ENCODE results near the gene MED28. TPM values are rescaled to one million over a fixed set of nuclear protein-coding genes. Genes with fewer than 3 reads are reported as not detected.

Gene MED28
- total RNA-seq, 1 donor from 2014 or later, result 98.0 TPM

DNA sequence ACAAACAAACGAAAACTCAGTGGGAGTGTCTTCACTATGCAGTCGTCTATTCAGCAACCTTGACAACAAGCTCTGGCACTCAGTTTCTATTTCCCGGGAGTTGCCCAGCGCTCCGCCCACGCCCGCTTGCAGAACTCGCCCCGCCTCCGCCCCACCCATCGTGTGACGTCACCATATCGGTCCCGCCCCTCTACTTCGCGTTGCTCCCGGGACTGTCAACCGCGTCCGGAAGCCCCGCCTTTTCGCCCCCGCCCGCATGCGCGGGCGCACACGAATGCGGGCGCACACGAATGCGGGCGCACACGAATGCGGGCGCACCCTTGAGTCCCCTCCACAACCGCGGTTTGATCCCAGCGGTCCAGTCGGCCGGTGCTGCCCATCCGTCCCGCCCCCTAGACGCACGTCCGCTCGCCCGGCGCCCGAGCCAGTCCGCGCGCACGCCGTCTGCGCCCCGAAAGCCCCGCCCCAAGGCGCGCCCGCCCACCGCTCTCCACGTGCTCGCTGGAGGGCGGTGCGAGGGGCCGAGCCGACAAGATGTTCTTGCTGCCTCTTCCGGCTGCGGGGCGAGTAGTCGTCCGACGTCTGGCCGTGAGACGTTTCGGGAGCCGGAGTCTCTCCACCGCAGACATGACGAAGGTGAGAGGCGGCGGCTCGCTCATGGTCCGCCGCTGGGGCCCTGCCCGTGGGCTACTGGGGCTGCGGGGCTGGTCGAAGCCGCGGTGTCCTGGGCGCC, 37.3 kb upstream of the MED28 start, which contains the start of gene LAP3:
TSS of gene LAP3 (plus strand) at position 267 of the 733 bp plus-strand sequence. CDS start at position 535, 268 bp downstream.
- Mint-ChIP-seq H3K4me1 (ENCODE audit: unreplicated experiment) (peaks cover 37% of the 10 kb centered on the region), H3K4me3 (ENCODE audit: unreplicated experiment) (peak within 1 kb of the TSS; percentile 94), H3K27ac (ENCODE audit: unreplicated experiment) (peak within 1 kb of the TSS; percentile 85), H3K27me3 (ENCODE audit: unreplicated experiment) (peaks cover 3% of the 10 kb centered on the region), H3K36me3 (ENCODE audit: low read depth, unreplicated experiment) (peaks cover 4% of the 10 kb centered on the region), H3K9me3 (ENCODE audit: unreplicated experiment) (no peaks in the 10 kb centered on the region)
- TF ChIP-seq, protein P1, sequence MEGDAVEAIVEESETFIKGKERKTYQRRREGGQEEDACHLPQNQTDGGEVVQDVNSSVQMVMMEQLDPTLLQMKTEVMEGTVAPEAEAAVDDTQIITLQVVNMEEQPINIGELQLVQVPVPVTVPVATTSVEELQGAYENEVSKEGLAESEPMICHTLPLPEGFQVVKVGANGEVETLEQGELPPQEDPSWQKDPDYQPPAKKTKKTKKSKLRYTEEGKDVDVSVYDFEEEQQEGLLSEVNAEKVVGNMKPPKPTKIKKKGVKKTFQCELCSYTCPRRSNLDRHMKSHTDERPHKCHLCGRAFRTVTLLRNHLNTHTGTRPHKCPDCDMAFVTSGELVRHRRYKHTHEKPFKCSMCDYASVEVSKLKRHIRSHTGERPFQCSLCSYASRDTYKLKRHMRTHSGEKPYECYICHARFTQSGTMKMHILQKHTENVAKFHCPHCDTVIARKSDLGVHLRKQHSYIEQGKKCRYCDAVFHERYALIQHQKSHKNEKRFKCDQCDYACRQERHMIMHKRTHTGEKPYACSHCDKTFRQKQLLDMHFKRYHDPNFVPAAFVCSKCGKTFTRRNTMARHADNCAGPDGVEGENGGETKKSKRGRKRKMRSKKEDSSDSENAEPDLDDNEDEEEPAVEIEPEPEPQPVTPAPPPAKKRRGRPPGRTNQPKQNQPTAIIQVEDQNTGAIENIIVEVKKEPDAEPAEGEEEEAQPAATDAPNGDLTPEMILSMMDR (IDR thresholded peaks at IDR 0.05; ENCODE audit: unreplicated experiment), result no peak
- DNase-seq (ENCODE audit: low spot score), result peak; percentile 98

- Mint-ChIP-seq H3K27ac (ENCODE audit: unreplicated experiment) (no peak overlapping the region), H3K27me3 (ENCODE audit: unreplicated experiment) (peaks cover 3% of the 10 kb centered on the region), H3K36me3 (ENCODE audit: low read depth, unreplicated experiment) (peaks cover 4% of the 10 kb centered on the region), H3K9me3 (ENCODE audit: unreplicated experiment) (no peaks in the 10 kb centered on the region), H3K4me1 (ENCODE audit: unreplicated experiment) (peaks cover 37% of the 10 kb centered on the region), H3K4me3 (ENCODE audit: unreplicated experiment) (peak overlapping the region; percentile 94)
- DNase-seq (ENCODE audit: low spot score), result peak; percentile 43
- TF ChIP-seq, protein P1 (IDR thresholded peaks at IDR 0.05; ENCODE audit: unreplicated experiment), result no peak
Observed at GRCh38 chr4:17577665-17578481, 36.6 kb upstream of the MED28 start.

GRCh38 chr4:17578482-17578891, 36.0 kb upstream of the MED28 start:
- TF ChIP-seq, protein P1 (IDR thresholded peaks at IDR 0.05; ENCODE audit: unreplicated experiment), result no peak
- H3K9me3 Mint-ChIP-seq (ENCODE audit: unreplicated experiment), result no peaks in the 10 kb centered on the region
- H3K36me3 Mint-ChIP-seq (ENCODE audit: low read depth, unreplicated experiment), result peaks cover 5% of the 10 kb centered on the region
- peak overlapping the region; percentile 94 for H3K4me3 Mint-ChIP-seq (ENCODE audit: unreplicated experiment)
- H3K4me1 Mint-ChIP-seq (ENCODE audit: unreplicated experiment), result peaks cover 37% of the 10 kb centered on the region
- DNase-seq (ENCODE audit: low spot score), result no peak
- no peak overlapping the region for H3K27ac Mint-ChIP-seq (ENCODE audit: unreplicated experiment)
- peaks cover 3% of the 10 kb centered on the region for H3K27me3 Mint-ChIP-seq (ENCODE audit: unreplicated experiment)

- H3K4me3 Mint-ChIP-seq (ENCODE audit: unreplicated experiment), result no peak overlapping the region
- TF ChIP-seq, protein P1 (IDR thresholded peaks at IDR 0.05; ENCODE audit: unreplicated experiment), result no peak
- H3K27me3 Mint-ChIP-seq (ENCODE audit: unreplicated experiment), result peaks cover 3% of the 10 kb centered on the region
- H3K36me3 Mint-ChIP-seq (ENCODE audit: low read depth, unreplicated experiment), result peaks cover 23% of the 10 kb centered on the region
- H3K4me1 Mint-ChIP-seq (ENCODE audit: unreplicated experiment), result peaks cover 44% of the 10 kb centered on the region
- H3K9me3 Mint-ChIP-seq (ENCODE audit: unreplicated experiment), result no peaks in the 10 kb centered on the region
- H3K27ac Mint-ChIP-seq (ENCODE audit: unreplicated experiment), result no peak overlapping the region
- DNase-seq (ENCODE audit: low spot score), result no peak
Observed at GRCh38 chr4:17580969-17581368, 33.5 kb upstream of the MED28 start.
